Measurements from ENCODE around the gene RNF6. TPM values are rescaled to one million over a fixed set of nuclear protein-coding genes. Genes with fewer than 3 reads are reported as not detected.

RNF6 gene
- total RNA-seq, 1 experiment from 2014 or later = 33.2 TPM

DNA sequence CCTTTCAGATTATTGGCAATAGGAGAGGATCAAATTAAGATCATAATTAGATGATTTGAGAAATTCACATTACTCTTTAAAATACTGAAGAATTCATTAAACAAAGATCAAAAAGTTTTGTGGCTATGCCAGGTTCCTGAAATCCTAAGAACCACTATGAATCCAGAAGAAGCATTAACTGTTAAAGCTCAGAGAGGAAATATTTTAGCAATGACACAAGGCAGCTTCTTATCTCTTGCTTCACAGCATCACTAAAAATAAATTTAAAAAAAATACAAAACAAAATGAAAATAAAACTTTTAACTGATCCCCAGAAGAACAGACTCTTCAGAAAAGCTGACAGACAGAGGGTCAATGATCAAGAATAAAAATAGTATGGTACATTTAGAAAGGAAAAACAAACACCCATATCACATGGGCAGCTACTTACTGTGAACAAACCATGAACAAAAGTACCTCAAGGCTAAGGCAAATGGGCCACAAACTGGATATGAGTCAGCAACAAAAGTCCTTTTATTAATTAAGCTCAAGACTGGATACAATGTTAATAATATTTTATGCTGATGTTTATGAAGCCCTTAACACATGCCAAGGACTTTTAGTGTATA is 19.6 kb downstream of the RNF6 start:
- BruUV-seq (replicated peaks) = no TSS peak
- Histone ChIP-seq H3K9me3 (ENCODE audit: control insufficient read depth in 1 of 2, insufficient read depth in 1 of 2, low read depth in 1 of 2, low read length in 2 of 2) (no peaks in the 10 kb centered on the region), H3K36me3 (ENCODE audit: control insufficient read depth in 1 of 2, insufficient read depth in 2 of 2, low read length in 2 of 2) (0 out of 4 replicates have a peak, but pooled peaks cover 0 to 1% of the 10 kb centered on the region in 2 experiments), H3K27me3 (ENCODE audit: insufficient read depth, low read length) (no peaks in the 10 kb centered on the region), H3K4me3 (replicated peaks in 1 of 2; ENCODE audit: low read depth in 1 of 2, low read length in 2 of 2) (no peak overlapping the region), H3K4me2 (ENCODE audit: low read length) (no peak overlapping the region), H4K20me1 (ENCODE audit: insufficient read depth) (no peaks in the 10 kb centered on the region), H3K9me2 (ENCODE audit: insufficient read depth) (no peaks in the 10 kb centered on the region), H3K4me1 (ENCODE audit: control insufficient read depth in 1 of 2, insufficient read depth in 2 of 2, low read length in 2 of 2) (no peaks in the 10 kb centered on the region), H3K9ac (ENCODE audit: low read length) (no peak overlapping the region), H3K27ac (ENCODE audit: low read depth, low read length) (no peak overlapping the region), H2AFZ (ENCODE audit: low read depth, low read length, poor library complexity, severe bottlenecking) (no peak overlapping the region), H3K79me2 (ENCODE audit: insufficient read depth, low read length) (no peaks in the 10 kb centered on the region)
- CTCF ChIA-PET = interaction anchor here (1.0 kb wide), 1 partner anchor 496 kb away, joined by 4 read pairs; no protein-coding TSS in a partner anchor
- intact Hi-C loops (cut with micrococcal nuclease) = no loop called here
- POLR2A ChIA-PET = no interaction called here
- no peak for DNase-seq (ENCODE audit: low read depth, low spot score)
- TF ChIP-seq EGR1 (IDR thresholded peaks at IDR 0.05; ENCODE audit: low read depth) (no peak), ELF1 (IDR thresholded peaks at IDR 0.05; ENCODE audit: borderline replicate concordance, low read depth) (no peak), RAD21 (IDR thresholded peaks at IDR 0.05; ENCODE audit: low read depth) (no peak), EZH2 (IDR thresholded peaks at IDR 0.05) (no peak), SIN3A (IDR thresholded peaks at IDR 0.05; ENCODE audit: low read depth) (no peak), TCF7L2 (IDR thresholded peaks at IDR 0.05; ENCODE audit: borderline replicate concordance, extremely low read depth, insufficient read depth, insufficient read length) (no peak), ZNF274 (IDR thresholded peaks at IDR 0.05; ENCODE audit: low read depth, low read length) (no peak)
- TF ChIP-seq, protein P1, sequence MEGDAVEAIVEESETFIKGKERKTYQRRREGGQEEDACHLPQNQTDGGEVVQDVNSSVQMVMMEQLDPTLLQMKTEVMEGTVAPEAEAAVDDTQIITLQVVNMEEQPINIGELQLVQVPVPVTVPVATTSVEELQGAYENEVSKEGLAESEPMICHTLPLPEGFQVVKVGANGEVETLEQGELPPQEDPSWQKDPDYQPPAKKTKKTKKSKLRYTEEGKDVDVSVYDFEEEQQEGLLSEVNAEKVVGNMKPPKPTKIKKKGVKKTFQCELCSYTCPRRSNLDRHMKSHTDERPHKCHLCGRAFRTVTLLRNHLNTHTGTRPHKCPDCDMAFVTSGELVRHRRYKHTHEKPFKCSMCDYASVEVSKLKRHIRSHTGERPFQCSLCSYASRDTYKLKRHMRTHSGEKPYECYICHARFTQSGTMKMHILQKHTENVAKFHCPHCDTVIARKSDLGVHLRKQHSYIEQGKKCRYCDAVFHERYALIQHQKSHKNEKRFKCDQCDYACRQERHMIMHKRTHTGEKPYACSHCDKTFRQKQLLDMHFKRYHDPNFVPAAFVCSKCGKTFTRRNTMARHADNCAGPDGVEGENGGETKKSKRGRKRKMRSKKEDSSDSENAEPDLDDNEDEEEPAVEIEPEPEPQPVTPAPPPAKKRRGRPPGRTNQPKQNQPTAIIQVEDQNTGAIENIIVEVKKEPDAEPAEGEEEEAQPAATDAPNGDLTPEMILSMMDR (IDR thresholded peaks at IDR 0.05 in 2 of 3, conservative IDR thresholded peaks at IDR 0.05 in 1 of 3; ENCODE audit: borderline replicate concordance in 1 of 3, insufficient read depth in 1 of 3, low read depth in 2 of 3, low read length in 2 of 3) = no peak
- ATAC-seq = no peak
- RAD21 ChIA-PET (ENCODE audit: low non-redundant PET in 1 of 2, low total read pairs in 2 of 2, uncharacterized antibody in 2 of 2, unreplicated experiment in 2 of 2) = no interaction called here
